DMS153 treated with DMSO at 0.1 percent for 48 hours (cell line): ENCODE data around the gene ADAMTSL5.
"Not testable (repeated sequence)": the region's sequence is repeated elsewhere in the genome, so short reads cannot be mapped to it uniquely, and the experiment has no call there.

Experiments
- DNase-seq: peaks from one replicate; lab custom pipeline; 2025; ENCODE audit not compliant: unreplicated experiment; lab: John Stamatoyannopoulos, UW

ADAMTSL5 gene

GRCh38 chr19:1531587-1531986 lies 18.8 kb upstream of the ADAMTSL5 start:
- DNase-seq: no peak

GRCh38 chr19:1530856-1531255 lies 18.0 kb upstream of the ADAMTSL5 start:
- not testable (repeated sequence) for DNase-seq

- no peak for DNase-seq
Observed at GRCh38 chr19:1529430-1529816, 16.6 kb upstream of the ADAMTSL5 start.

GRCh38 chr19:1528596-1529429 lies 16.0 kb upstream of the ADAMTSL5 start:
- DNase-seq: no peak

GRCh38 chr19:1527650-1528309 lies 15.0 kb upstream of the ADAMTSL5 start:
- no peak for DNase-seq

- DNase-seq: no peak
Observed at GRCh38 chr19:1526979-1527649, 14.3 kb upstream of the ADAMTSL5 start.

- no peak for DNase-seq
Observed at GRCh38 chr19:1526066-1526778, 13.4 kb upstream of the ADAMTSL5 start.

GRCh38 chr19:1525343-1525742 lies 12.5 kb upstream of the ADAMTSL5 start:
- DNase-seq: no peak

GRCh38 chr19:1524972-1525325 lies 12.1 kb upstream of the ADAMTSL5 start:
- no peak for DNase-seq

GRCh38 chr19:1524287-1524971 lies 11.6 kb upstream of the ADAMTSL5 start:
- no peak for DNase-seq

- DNase-seq: no peak
Observed at GRCh38 chr19:1523412-1524286, 10.8 kb upstream of the ADAMTSL5 start, which contains the start of gene PLK5. TSS of gene PLK5 (plus strand) at chr19:1524077. CDS start at chr19:1526997, 2,920 bp downstream.

GRCh38 chr19:1522838-1523237 lies 10.0 kb upstream of the ADAMTSL5 start:
- no peak for DNase-seq

GRCh38 chr19:1522061-1522460 lies 9.2 kb upstream of the ADAMTSL5 start:
- no peak for DNase-seq

- no peak for DNase-seq
Observed at GRCh38 chr19:1521636-1522035, 8.8 kb upstream of the ADAMTSL5 start.

GRCh38 chr19:1520203-1520780 lies 7.5 kb upstream of the ADAMTSL5 start:
- no peak for DNase-seq

GRCh38 chr19:1519802-1520201 lies 7.0 kb upstream of the ADAMTSL5 start:
- not testable (repeated sequence) for DNase-seq

- DNase-seq: no peak
Observed at GRCh38 chr19:1518471-1518870, 5.7 kb upstream of the ADAMTSL5 start.

- DNase-seq: no peak
Observed at GRCh38 chr19:1516395-1516753, 3.6 kb upstream of the ADAMTSL5 start.

GRCh38 chr19:1514986-1515721 lies 2.3 kb upstream of the ADAMTSL5 start:
- DNase-seq: no peak
